ENCODE results near the gene MRPL14.

Gene MRPL14

GRCh38 chr6:44120692-44121443 is 6.4 kb downstream of the MRPL14 start:
- no peak for DNase-seq

DNA sequence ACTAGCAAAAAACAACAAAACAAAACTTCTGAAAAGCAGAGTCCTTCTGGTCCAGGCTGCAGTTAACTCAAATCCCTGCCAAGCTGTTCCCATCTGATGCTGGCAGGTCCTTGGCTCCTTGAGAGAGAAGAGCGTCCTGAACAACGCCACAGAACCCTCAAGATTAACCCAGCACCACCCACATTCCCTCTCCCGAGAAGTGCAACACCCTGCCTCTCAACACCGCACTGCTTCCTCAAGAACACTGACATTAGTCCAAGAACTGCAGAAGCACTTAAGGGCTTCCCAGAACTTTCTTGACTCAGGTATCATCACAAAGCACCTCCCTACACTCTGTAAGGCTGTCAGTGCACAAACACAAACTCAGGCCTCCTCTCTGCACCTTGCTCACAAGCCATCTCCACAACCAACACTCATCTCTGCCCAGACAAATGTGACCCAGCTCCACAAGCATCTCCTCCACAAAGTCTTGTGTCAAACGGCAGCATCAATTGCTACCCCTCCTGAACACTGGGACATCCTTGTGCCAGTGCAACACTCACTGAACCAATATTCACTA is 7.5 kb downstream of the MRPL14 start:
- no peak for DNase-seq

GRCh38 chr6:44117397-44118128 is 9.7 kb downstream of the MRPL14 start:
- DNase-seq, result no peak

DNA sequence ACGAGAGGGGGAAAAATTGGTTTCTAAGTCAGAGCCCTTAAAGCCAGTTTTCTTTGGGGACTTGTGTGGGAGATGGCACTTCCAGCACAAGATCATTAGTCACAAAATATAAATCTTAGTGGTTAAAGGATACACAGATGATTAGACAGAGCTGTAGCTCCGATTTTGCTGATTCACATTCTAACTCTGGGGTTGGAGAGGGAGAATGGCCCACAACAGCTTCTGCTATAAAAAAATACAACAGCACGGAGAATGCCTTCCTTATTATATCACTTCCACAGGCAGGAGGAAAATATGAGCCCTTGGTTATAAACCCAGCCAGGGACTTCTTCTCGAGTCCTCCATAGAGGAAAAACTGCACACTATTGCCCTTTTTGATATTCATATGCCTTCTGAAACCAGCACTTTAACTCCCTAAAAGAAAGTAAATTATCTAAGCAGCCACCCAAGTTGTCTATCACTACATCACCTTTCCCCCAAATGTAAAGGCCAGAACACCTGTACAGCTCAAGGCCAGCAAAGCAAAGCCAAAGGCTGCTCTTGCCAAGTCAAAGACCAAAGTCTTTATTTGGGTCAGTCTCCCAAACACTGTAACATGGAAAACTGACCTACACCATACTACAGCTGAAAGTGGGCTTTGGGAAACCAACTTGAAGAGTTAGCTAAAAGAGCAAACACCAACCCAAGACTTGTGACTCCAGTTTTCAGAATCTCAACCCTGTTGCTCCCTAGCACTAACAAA is 10.4 kb downstream of the MRPL14 start:
- DNase-seq, result no peak

DNA sequence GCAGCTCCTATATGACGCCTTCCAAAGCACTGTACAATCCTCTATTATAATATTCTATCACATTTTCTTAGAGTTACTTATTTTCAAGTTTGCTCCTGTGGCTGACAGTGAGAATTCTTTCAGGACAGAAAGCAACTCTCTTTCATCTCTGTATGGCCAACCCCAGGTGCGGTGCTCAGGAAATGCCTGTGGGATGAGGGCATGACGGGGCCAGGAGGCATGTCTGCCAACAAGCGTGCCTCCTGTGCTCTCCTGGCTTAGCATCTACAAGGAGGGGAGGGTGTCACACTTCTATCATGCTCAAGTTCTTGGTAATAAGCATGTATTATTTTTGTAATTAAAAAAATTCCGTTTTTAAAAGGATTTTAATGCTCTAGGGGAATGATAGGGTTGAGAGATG is 11.4 kb downstream of the MRPL14 start:
- no peak for DNase-seq

GRCh38 chr6:44113414-44113813 is 13.8 kb downstream of the MRPL14 start:
- DNase-seq, result no peak

DNA sequence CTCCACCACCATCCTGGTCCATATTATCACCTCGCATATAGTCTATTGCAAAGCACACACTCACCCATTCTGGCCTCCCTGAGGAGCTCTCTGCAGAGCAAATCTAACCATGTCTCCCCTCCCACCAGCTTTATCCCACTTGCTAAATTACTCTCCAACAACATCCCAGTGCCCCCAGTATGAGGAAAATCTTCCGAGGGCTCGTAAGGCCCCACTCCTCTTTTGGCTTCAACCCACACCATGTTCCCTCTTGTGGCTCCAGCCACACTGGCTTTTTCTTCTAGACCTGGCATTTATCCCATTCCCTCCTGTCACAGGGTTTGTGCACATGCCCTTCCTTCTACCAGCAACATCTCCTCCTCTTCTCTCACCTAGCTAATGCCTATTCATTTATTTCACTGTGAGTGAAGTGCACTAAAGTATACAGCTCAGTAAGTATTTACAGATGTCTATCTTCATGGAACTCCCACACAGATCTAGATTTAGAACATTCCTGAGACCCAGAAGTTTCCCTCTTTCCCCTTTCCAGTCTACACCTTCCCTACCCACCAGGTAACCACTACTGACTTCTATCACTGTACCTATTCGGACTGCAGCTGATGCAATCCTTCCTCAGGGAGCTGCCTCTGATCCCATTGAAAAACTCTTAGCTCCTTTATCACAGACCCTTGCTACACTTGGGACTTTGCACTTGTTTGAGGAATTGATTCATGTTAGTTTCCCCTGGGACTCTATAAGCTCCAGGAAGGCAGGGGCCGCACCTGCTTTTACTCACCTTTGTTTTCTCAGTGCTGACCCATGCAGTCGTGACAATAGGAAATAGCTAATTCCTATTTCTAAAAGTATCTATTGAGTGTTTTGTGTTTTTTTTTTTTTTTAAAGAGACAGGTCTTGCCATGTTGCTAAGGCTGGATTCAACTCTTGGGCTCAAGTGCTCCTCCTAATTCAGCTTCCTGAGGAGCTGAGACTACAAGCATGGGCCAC is 15.5 kb downstream of the MRPL14 start:
- no peak for DNase-seq

DNA sequence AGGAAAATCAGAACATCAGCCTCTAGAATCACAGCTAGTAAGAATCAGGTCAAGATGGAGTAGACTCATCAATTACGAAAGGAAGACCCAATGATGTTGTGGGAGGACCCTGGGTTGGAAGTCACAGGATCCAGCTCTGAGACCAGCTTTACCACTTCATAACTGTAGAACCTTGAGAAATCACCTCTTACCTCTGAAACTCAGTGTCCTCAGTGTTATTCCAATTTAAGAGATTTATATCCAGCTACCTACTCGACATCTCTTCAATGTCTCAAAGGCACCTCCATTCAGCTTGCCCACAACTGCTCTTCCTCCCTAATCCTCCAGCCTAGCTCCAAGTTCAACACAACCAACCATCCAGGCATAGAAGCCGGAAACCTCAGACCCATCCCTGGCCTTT is 16.3 kb downstream of the MRPL14 start:
- no peak for DNase-seq

DNA sequence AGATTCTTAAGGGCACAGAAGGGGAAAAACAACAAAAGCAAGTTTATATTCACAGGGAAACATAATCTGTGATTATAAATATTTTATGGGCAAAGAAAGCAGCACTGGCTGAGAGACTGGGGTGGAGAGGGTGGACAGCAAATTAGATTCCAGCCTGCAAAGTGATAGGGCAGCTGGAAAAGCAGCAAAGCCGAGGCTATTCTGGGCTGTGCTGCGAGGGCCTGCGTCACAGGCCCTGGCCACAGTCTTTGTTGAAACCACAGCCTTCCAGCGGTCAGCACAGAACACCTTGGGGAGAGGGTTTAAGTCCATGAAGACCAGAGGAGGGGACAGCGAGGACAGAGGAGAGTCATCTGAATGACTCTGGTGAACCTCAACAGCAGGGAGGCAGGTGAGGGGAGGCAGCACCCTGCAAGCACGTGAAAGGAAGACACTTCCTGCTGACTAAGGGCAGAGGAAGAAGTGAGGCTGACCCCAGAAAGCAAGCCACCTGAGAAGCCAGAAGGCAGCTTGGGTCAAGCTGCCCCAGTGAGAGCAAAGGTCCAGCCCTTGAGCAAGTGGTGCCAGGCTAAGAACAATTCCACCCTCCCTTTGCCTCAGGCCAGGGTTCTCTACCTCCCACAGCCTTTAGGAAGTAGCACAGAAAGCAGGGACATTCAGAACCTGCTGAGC is 17.1 kb downstream of the MRPL14 start:
- no peak for DNase-seq

DNA sequence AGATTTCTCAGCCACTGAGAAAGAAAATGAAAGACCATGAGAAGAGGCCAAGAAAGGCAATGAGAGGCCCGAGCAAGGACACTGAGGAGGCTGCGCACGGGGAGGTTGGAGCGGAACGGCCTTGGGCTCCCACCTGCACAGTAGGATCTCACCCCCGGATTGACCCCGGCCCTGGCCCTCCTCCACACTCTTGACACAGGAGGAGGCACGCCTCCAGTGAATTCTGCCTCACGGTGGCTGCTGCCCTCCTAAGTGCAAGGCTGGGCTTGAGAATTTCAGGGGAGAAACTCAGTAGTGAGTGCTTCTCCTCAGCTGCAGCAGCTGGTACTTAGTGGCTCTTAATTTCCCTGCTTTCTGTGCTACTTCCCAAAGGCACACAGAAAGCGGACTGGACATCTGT is 18.0 kb downstream of the MRPL14 start:
- no peak for DNase-seq

DNA sequence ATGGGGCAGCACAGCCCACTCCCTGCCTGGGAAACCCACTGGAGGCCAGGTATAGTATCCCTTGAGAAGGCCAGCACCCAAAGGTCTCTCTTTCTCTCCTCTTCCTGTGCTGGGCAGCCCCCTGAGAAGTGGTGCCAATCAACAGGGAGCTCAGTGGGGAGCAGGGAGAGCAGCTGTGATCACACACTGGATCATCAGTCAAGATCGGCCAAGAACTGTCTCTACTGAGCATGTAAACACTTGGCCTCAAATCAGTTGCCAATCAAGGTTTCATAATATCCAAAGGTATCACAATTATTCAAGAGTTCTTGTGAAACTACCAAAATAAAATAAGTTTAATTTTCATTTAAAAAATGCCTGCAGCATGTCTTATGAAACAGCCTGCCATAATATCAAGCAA is 18.8 kb downstream of the MRPL14 start:
- no peak for DNase-seq

- DNase-seq, result no peak
These were observed 20.2 kb downstream of the MRPL14 start for GRCh38 chr6:44107017-44107416.

DNA sequence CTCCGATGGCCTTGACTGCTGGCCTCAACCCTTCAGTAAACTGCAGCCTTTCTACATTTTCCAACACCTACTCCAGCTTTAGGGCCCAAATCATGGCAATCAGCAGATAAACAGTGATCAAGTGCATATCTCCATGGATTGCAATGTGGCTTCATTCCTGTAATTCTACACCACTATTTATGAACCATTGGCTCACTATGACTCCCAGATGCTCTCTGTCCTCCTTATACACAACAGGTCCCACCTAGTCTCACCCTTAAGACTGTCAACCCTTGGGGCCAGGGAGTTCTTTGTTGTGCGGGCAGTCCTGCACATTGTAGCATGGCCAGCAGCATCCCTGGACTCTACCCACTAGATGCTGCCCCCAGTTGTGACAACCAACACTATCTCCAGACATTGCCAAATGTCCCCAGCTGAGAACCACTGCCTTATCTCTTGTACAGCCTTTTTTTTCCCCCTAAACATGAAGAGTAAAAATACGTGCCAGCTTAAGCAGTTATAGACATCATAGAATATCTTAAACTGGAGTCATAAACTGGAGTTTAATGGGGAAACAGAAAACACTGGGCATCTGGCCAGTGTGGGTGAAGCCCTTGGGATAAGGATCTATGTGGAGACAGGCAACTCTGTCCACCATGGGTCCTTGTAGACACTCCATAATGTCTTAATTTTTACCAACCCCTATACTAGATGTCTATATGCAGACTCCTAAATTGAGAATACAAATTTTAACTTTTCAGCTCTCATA is 21.1 kb downstream of the MRPL14 start:
- DNase-seq, result no peak

DNA sequence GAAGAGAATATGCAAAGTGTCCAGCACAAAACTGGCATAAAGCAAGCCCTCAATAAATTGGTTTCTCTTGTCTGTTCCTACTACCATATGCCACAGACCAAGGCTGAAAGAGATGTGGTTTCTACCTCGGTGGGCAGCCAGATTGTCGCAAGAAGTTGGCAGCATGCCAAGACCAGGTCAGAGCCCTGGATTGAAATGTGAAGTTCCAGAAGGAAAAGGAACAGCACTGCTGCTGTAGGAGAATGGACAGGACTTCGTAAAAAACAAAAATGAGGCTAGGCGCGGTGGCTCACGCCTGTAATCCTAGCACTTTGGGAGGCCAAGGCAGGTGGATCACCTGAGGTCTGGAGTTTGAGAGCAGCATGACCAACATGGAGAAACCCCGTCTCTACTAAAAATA is 22.1 kb downstream of the MRPL14 start:
- DNase-seq, result no peak

- no peak for DNase-seq
These were observed 22.7 kb downstream of the MRPL14 start for GRCh38 chr6:44104481-44105021.

DNA sequence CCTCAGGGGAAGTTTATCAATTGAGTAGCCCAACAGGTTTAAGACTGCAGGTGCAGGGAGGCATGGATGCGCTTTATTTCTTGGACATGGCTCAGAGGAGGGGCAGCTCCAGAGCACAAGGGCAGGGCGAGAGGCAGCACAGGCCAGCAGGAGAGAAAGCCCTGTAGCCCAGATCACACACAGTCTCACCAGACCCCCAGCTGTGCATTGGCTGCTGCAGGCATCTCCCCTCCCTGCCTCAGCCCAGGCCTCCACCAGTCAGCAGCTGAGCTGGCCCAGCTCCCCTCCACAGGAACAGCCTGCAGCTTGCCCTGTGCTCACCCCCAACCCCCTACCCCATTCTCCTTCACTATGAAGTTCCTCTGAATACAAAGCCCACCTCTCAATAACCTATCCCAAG is 24.7 kb downstream of the MRPL14 start:
- DNase-seq, result no peak

DNA sequence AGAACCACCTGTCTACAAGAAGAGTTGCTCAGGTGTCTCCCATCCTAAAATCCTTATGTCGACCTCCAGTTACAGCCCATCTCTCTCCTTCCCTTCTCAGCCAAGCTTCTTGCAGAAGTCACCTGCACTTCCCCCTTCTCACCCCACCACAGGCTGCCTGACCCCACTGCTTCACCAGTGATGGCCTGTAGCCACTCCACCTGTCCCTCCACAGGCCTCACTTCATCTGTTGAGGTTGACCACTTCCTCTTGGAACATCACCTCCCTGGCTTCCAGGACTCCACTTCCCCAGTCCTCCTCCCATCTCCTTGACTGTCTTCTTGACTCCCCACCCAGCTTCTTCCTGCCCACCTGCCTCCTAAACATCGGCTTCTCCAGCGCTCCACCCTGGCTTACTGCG is 25.4 kb downstream of the MRPL14 start:
- DNase-seq, result no peak

GRCh38 chr6:44100088-44100550 is 27.1 kb downstream of the MRPL14 start:
- DNase-seq, result no peak

- no peak for DNase-seq
These were observed 28.1 kb downstream of the MRPL14 start for GRCh38 chr6:44099192-44099591.

DNA sequence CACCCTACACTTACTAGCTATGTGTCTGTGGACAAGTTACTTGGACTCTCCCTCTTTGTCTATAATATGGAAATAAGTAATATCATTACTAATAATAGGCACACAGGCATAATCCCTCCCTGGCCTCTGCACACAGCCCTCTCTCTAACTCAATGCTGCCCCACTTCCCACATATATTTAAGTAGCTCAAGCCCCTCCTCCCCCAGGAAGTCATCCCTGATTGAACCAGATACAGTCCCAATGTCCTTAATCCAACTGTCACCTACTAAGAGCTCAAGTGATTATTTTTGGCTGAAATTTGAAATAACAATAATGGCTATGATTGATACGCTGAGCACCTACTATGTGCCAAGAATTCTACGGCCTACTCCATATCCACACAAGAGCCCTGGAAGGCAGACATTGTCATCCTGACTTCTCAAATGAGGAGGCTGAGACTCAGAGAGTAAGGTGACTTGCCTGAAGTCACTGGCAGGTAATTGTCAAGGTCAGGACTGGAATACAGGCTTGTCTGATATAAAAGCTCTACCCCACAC is 29.4 kb downstream of the MRPL14 start:
- DNase-seq, result no peak

Data from T-helper 9 cell (primary cell).